GM12801 (cell line): Measurements from ENCODE around the gene RSKR.

Source experiments
- CTCF ChIP-seq: IDR thresholded peaks from one replicate; pipeline ENCODE4 v1.5.1; 2011; ENCODE audit warnings: control low read depth; ENCODE audit not compliant: insufficient read length; ENCODE audit errors: extremely low read depth

RSKR gene

GRCh38 chr17:28613931-28614381 is at the start of gene RSKR:
RSKR (minus strand) TSS chr17:28614185; CDS start chr17:28614161, 24 bp downstream.
- TF ChIP-seq CTCF = no peak

GRCh38 chr17:28663723-28664122 is 49.7 kb upstream of the RSKR start:
- no peak for TF ChIP-seq CTCF

- TF ChIP-seq CTCF = no peak
Observed at GRCh38 chr17:28662527-28662829, 48.5 kb upstream of the RSKR start.

GRCh38 chr17:28661635-28662526 is 47.9 kb upstream of the RSKR start, which contains the start of the genes SDF2 and SUPT6H:
SDF2 (minus strand) TSS chr17:28661906; CDS start chr17:28661876, 30 bp downstream.
SUPT6H (plus strand) TSS chr17:28662205; CDS start chr17:28673402, 11,197 bp downstream.
- no peak for TF ChIP-seq CTCF

- no peak for TF ChIP-seq CTCF
Observed at GRCh38 chr17:28657756-28658155, 43.8 kb upstream of the RSKR start.

- TF ChIP-seq CTCF = no peak
Observed at GRCh38 chr17:28655160-28655559, 41.2 kb upstream of the RSKR start.

- no peak for TF ChIP-seq CTCF
Observed at GRCh38 chr17:28648698-28649097, 34.7 kb upstream of the RSKR start.
